ENCODE measurements around the gene FNIP1.

Gene FNIP1

GRCh38 chr5:131617140-131617822 is 179.5 kb downstream of the FNIP1 start:
- Histone ChIP-seq H3K27me3 (replicated peaks) (no peaks in the 10 kb centered on the region), H3K36me3 (replicated peaks) (no peaks in the 10 kb centered on the region), H3K4me3 (ENCODE audit: low read depth, low read length) (no peak overlapping the region), H3K27ac (no peak overlapping the region)
- DNase-seq = no peak
- in situ Hi-C loops (cut with HindIII; ENCODE audit: low pct_ligation_motif_present, low sequenced_read_pairs) = no loop called here
- TF ChIP-seq CTCF (IDR thresholded peaks at IDR 0.05; ENCODE audit: low read depth, low read length, missing control alignments) = no peak

GRCh38 chr5:131615957-131616356 is 180.9 kb downstream of the FNIP1 start:
- in situ Hi-C loops (cut with HindIII; ENCODE audit: low pct_ligation_motif_present, low sequenced_read_pairs) = no loop called here
- DNase-seq = no peak
- H3K27ac ChIP-seq = no peak overlapping the region

GRCh38 chr5:131613423-131613822 is 183.4 kb downstream of the FNIP1 start:
- in situ Hi-C loops (cut with HindIII; ENCODE audit: low pct_ligation_motif_present, low sequenced_read_pairs) = no loop called here
- no peaks in the 10 kb centered on the region for H3K27me3 ChIP-seq (replicated peaks)
- no peak for TF ChIP-seq CTCF (IDR thresholded peaks at IDR 0.05; ENCODE audit: low read depth, low read length, missing control alignments)
- no peak overlapping the region for H3K4me3 ChIP-seq (ENCODE audit: low read depth, low read length)
- no peak for DNase-seq
- H3K27ac ChIP-seq = no peak overlapping the region
- H3K36me3 ChIP-seq (replicated peaks) = no peaks in the 10 kb centered on the region

More at GRCh38 chr5:131615957-131616356, 180.9 kb downstream of the FNIP1 start:
- no peaks in the 10 kb centered on the region for H3K27me3 ChIP-seq (replicated peaks)
- no peaks in the 10 kb centered on the region for H3K36me3 ChIP-seq (replicated peaks)
- H3K4me3 ChIP-seq (ENCODE audit: low read depth, low read length) = no peak overlapping the region
- no peak for TF ChIP-seq CTCF (IDR thresholded peaks at IDR 0.05; ENCODE audit: low read depth, low read length, missing control alignments)

- peak overlapping the region; percentile 86 for H3K27ac ChIP-seq
- in situ Hi-C loops (cut with HindIII; ENCODE audit: low pct_ligation_motif_present, low sequenced_read_pairs) = no loop called here
Observed at GRCh38 chr5:131611064-131611381, 185.8 kb downstream of the FNIP1 start.

GRCh38 chr5:131610198-131611063 is 186.4 kb downstream of the FNIP1 start:
- Histone ChIP-seq H3K27ac (peak overlapping the region; percentile 86), H3K4me3 (ENCODE audit: low read depth, low read length) (no peak overlapping the region), H3K36me3 (replicated peaks) (no peaks in the 10 kb centered on the region), H3K27me3 (replicated peaks) (no peaks in the 10 kb centered on the region)
- in situ Hi-C loops (cut with HindIII; ENCODE audit: low pct_ligation_motif_present, low sequenced_read_pairs) = no loop called here
- TF ChIP-seq CTCF (IDR thresholded peaks at IDR 0.05; ENCODE audit: low read depth, low read length, missing control alignments) = no peak
- peak; percentile 80 for DNase-seq

More at GRCh38 chr5:131611064-131611381, 185.8 kb downstream of the FNIP1 start:
- no peak for DNase-seq
- H3K36me3 ChIP-seq (replicated peaks) = no peaks in the 10 kb centered on the region
- no peaks in the 10 kb centered on the region for H3K27me3 ChIP-seq (replicated peaks)
- H3K4me3 ChIP-seq (ENCODE audit: low read depth, low read length) = no peak overlapping the region
- TF ChIP-seq CTCF (IDR thresholded peaks at IDR 0.05; ENCODE audit: low read depth, low read length, missing control alignments) = no peak

Data from brain microvascular endothelial cell (primary cell).